Progenitor cell of endocrine pancreas (in vitro differentiated cells): ENCODE data around the gene RCBTB2. TPM values are rescaled to one million over a fixed set of nuclear protein-coding genes. Genes with fewer than 3 reads are reported as not detected.

Source experiments
- DNase-seq: peaks from one replicate; pipeline ENCODE4 v3.0.0; 2021; ENCODE audit warnings: low spot score; ENCODE audit not compliant: unreplicated experiment
- H3K27ac Mint-ChIP-seq: 2 replicates; pipeline ENCODE4 v1.8.0; 2021; ENCODE audit warnings: mild to moderate bottlenecking, moderate library complexity, mixed read lengths
- H3K27me3 Mint-ChIP-seq: 2 replicates; pipeline ENCODE4 v1.8.0; 2021; ENCODE audit warnings: mixed read lengths
- H3K36me3 Mint-ChIP-seq: 2 replicates; pipeline ENCODE4 v1.8.0; 2022; ENCODE audit warnings: mixed read lengths; ENCODE audit not compliant: insufficient read depth
- H3K4me1 Mint-ChIP-seq: 2 replicates; pipeline ENCODE4 v1.8.0; 2021; ENCODE audit warnings: low read depth, mixed read lengths
- H3K4me3 Mint-ChIP-seq: 2 replicates; pipeline ENCODE4 v1.8.0; 2021; ENCODE audit warnings: low read depth, mild to moderate bottlenecking, moderate library complexity, mixed read lengths
- H3K9me3 Mint-ChIP-seq: 2 replicates; pipeline ENCODE4 v1.8.0; 2021; ENCODE audit warnings: low read depth, mixed read lengths
- CTCF ChIP-seq: fragments of 200-600 bp; sonication (generic); IDR thresholded peaks from one replicate; pipeline ENCODE4 v1.5.0; 2021; ENCODE audit warnings: antibody characterized with exemption, mild to moderate bottlenecking; ENCODE audit not compliant: unreplicated experiment
- total RNA-seq: library from RNA; stranded (reverse); gene quantifications from 2 replicates; pipeline ENCODE4 v1.2.1, GENCODE V29; 2021

The RCBTB2 gene
- total RNA-seq, 1 donor from 2014 or later = 18.9 TPM

- DNase-seq = no peak
- H3K27ac Mint-ChIP-seq = no peak overlapping the region
- H3K27me3 Mint-ChIP-seq = no peaks in the 10 kb centered on the region
- H3K4me1 Mint-ChIP-seq = peaks cover 21% of the 10 kb centered on the region
- H3K36me3 Mint-ChIP-seq = peaks cover 8% of the 10 kb centered on the region
- no peak overlapping the region for H3K4me3 Mint-ChIP-seq
- TF ChIP-seq CTCF = no peak
- H3K9me3 Mint-ChIP-seq = peaks cover 16% of the 10 kb centered on the region
These were observed 83.8 kb downstream of the RCBTB2 start for GRCh38 chr13:48448959-48449614.

GRCh38 chr13:48448285-48448958, 84.5 kb downstream of the RCBTB2 start:
- Mint-ChIP-seq H3K36me3 (peaks cover 8% of the 10 kb centered on the region), H3K4me1 (peaks cover 14% of the 10 kb centered on the region), H3K9me3 (peaks cover 16% of the 10 kb centered on the region), H3K27ac (no peak overlapping the region), H3K4me3 (no peak overlapping the region), H3K27me3 (no peaks in the 10 kb centered on the region)
- DNase-seq = no peak
- no peak for TF ChIP-seq CTCF

GRCh38 chr13:48446464-48446863, 86.4 kb downstream of the RCBTB2 start:
- Mint-ChIP-seq H3K27ac (no peak overlapping the region), H3K4me3 (no peak overlapping the region), H3K36me3 (peaks cover 8% of the 10 kb centered on the region), H3K4me1 (no peaks in the 10 kb centered on the region), H3K27me3 (no peaks in the 10 kb centered on the region), H3K9me3 (peaks cover 10% of the 10 kb centered on the region)
- TF ChIP-seq CTCF = no peak
- no peak for DNase-seq

- no peak overlapping the region for H3K4me3 Mint-ChIP-seq
- H3K4me1 Mint-ChIP-seq = no peaks in the 10 kb centered on the region
- TF ChIP-seq CTCF = no peak
- H3K36me3 Mint-ChIP-seq = no peaks in the 10 kb centered on the region
- no peak for DNase-seq
- no peak overlapping the region for H3K27ac Mint-ChIP-seq
- no peaks in the 10 kb centered on the region for H3K9me3 Mint-ChIP-seq
- H3K27me3 Mint-ChIP-seq = no peaks in the 10 kb centered on the region
These were observed 89.3 kb downstream of the RCBTB2 start for GRCh38 chr13:48443442-48444208.

Other genes with a start within 250 kb of the RCBTB2 start
- 34.0 and 34.6 TPM in 2 replicates for gene RB1, start 229.3 kb downstream of the RCBTB2 start, total RNA-seq
- 27.2 and 27.7 TPM in 2 replicates for gene LPAR6, start 120.0 kb downstream of the RCBTB2 start, total RNA-seq
- gene CYSLTR2, start 120.8 kb upstream of the RCBTB2 start, total RNA-seq = 0.17 and 0.47 TPM in 2 replicates